GM19099 (cell line): ENCODE results near the gene LRRN4CL.

Source experiments
- POLR2A ChIP-seq: IDR thresholded peaks from 3 replicates; pipeline ENCODE4 v1.6.1; 2011; ENCODE audit warnings: low read depth; ENCODE audit not compliant: insufficient read length; ENCODE audit errors: extremely low read depth

Gene LRRN4CL

GRCh38 chr11:62713343-62713742, 24.0 kb upstream of the LRRN4CL start:
- no peak for TF ChIP-seq POLR2A

DNA sequence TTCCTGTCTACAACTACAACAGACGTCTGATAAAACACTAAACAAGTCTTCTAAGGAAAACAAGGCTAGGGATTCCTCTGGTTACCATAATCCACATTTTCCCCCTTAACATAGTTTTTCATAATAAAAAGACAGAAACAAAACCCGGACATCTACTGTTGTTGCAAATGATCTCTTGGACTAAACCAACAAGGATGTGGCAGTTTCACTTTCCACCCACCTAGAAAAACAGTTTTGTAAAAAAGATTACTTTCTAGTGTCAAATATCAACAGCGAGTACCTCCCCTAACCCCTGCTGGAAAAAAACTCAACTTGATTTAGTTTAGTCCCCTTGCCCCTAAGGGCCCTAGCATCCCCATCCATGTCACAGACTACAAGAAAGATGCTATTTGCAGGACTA, 23.5 kb upstream of the LRRN4CL start:
- TF ChIP-seq POLR2A = no peak

DNA sequence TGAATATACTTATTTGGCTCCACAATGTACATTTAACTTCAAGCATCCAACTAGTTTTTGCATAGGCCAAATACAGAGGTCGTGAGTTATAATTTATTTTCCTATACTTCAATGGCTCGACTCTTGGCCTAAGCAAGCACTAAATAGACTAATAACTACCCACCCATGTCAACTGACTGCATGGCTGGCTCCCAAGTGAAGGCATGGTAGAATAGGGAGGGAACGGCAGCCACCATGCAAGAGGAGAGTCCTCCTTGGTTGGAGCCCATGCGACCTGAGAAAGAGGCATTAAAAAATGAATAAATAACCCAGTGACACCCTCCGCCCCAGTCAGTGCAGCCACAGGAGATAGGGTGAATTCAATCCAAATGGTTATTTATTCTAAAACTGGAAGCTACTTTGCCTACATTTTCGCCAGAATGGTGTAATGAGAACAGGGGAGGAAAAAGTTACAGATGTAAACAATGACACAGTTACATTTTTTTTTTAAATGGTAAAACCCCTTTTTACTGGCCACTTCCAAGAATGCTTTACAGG, 23.0 kb upstream of the LRRN4CL start:
- TF ChIP-seq POLR2A = no peak

DNA sequence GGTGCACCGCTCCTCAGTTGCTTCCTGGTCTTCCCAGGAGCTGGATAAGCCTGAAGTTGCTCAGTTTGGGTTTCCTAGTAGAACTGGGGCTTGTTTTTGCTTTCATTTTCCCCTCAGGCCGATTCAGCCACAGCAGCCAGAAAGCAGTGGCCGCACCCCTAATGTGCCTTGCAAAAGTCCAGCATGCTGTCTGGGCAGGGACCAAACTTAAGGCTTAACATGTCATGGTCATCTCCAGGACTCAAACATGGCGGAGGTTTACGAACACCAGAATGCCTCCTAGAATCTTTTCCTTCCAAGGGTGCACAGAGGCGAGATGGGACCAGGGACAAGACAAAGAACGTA, 20.6 kb upstream of the LRRN4CL start:
- no peak for TF ChIP-seq POLR2A

- peak; percentile 81 for TF ChIP-seq POLR2A
Observed at GRCh38 chr11:62709247-62710000, 20.1 kb upstream of the LRRN4CL start.

DNA sequence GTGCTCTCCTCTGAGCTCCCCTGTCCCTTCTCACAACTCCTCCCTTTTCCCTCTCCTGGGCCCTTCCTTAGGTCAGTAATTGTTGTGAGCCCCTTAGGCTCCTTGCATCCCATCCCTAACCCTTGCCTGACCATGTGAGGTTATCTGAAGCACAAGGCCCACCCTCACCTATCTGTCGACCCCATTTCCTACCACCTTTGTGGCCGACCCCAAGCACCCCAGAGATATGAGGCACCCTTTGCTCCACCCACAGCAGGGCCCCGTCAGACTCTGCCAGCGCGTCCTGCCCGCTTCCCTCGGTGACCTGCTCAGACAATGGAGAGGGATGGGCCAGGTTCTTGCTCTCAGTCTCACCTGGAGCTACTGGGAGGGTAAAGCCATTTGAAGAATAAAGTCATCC, 19.5 kb upstream of the LRRN4CL start:
- no peak for TF ChIP-seq POLR2A

DNA sequence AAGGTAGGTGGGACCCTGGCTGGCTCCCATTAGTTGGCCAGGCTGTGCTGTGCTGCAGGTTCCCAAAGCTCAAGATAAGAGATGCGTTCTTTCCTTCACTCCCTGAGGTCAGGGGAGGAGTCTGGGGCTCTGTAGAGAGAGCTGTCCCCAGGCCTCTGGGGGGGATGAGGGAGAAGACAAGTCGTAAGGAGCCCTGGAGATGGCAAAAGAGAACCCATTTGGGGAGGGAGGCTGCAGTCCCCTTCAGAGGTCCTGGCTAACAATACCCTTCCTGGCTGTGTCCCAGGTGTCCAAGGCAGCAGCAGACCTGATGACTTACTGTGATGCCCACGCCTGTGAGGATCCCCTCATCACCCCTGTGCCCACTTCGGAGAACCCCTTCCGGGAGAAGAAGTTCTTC, 19.1 kb upstream of the LRRN4CL start:
- no peak for TF ChIP-seq POLR2A

- TF ChIP-seq POLR2A = no peak
Observed at GRCh38 chr11:62707277-62707861, 18.0 kb upstream of the LRRN4CL start, which contains the start of the genes BSCL2 and GNG3. Gene BSCL2, minus strand, starts transcription at chr11:62707424. Its CDS starts 229 bp downstream, at chr11:62707195. Gene GNG3, plus strand, starts transcription at chr11:62707676. Its CDS starts 620 bp downstream, at chr11:62708296.

- TF ChIP-seq POLR2A = no peak
Observed at GRCh38 chr11:62706850-62707247, 17.5 kb upstream of the LRRN4CL start.

DNA sequence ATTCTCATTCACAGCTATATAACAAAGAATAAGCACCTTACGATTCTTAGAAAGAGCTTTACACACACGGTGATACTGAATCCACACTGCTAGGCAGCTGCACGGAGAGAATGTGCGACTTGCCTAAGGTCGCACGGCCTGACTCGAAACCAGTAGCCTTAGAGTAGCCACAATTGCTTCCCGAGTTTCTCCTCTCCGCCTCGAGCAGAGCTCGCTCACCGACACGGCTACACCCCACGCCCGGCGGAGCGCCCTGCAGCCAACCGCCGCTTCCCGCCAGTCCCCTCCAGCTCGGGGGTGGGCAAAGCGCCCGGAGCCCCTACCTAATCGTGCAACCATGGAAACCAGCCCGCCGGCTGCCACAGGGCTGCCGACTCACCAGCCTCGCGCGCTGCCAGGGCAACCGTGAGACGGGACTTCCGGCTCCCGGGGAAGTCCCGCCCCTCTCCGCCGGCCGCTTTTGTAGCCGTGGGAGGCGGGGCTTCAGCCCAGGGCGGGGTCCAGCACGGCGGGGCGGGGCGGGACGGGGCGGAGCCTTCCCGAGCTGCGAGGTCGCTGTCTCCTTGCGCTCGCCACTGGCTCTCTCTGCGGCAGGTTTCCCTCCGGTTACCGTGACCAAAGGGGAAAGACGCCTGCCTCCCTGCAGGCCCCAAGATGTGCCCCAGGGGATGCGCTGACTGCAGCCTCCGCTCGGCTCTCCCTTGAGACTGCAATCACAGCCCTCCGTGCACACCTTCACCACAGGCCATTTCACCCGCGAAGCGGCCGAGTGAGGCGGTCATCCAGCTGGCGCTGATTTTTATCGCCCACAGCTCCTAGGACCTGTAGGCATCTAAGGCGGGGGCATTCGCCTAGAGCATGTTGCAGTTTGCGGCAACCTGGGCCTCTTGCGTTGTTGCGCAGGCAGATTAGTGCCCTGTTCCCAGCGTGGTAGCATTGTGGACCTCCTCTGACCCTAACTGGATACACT, 16.8 kb upstream of the LRRN4CL start:
- TF ChIP-seq POLR2A = peak; percentile 52

DNA sequence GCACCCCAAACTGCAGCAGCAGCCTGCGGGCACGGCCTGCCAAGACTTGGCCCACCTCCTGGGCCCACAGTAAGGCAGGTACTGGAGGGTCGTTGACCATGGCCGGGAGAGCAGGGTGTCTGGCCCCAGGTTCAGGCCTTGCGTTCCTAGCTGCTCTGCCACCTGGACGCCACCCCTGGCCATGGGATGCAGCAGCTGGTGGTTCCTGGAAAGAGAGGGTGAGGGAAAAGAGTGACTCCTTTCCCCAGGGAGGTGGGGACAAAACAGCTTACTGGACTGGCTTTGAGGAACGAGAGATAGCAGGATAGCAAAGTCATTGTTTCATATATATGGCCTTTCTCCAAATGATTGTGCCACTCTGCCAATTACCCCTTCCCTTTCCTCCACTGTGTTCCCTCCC, 16.1 kb upstream of the LRRN4CL start:
- TF ChIP-seq POLR2A = no peak

DNA sequence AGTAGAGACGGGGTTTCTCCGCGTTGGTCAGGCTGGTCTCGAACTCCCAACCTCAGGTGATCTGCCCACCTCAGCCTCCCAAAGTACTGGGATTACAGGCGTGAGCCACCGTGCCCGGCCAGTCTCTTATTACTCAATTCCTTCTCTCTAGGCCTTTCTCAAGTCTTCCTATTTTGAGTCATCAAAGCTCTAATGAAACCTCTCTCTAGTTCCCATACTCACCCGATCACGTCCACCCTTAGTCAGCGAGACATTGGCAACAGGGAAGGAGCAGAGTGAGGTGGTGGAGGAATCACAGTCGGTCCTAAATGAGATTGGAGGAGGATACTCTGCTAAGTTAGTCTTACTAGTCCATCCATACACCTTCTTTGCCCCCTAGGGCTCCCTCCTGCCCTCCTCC, 12.9 kb upstream of the LRRN4CL start:
- no peak for TF ChIP-seq POLR2A

DNA sequence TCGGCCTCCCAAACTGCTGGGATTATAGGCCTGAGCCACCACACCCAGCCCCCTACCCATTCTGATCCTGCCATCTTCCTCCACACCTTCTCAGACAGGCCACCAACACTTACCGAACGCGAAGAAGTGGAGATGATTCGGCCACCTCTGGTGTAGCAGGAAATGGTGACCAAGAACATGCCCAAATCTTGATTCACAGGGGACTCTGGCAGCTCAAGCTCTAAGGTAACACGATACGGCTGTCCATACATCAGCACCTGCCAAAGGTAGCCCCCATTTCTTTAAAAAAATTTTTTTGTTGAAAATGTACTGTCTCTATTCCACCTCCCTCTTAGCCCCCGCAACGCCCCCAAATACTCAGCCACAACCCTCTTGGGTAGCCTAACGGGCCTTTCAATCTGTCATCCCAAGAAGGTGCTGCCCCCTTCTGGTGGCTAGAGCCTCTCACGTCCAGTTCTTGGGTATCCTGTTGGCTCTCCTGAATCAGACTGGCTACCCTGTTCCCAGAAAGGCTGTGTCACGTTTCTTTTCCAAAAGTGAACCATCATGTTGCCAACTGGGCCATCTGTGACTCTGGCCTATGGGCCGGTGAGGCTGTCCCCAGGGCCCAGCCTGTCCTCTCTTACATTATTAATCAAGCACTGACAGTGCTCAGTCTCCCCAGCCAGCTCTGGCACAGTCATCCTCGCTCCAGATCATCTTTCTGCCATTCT, 5.3 kb upstream of the LRRN4CL start:
- TF ChIP-seq POLR2A = no peak

- no peak for TF ChIP-seq POLR2A
Observed at GRCh38 chr11:62688491-62688890, 839 bp downstream of the LRRN4CL start.
